KMS-11 (cell line): ENCODE data around the gene ULK1.

Experiments used
- H2AFZ ChIP-seq: fragments of 200-600 bp; sonication (generic); 2 replicates; pipeline ENCODE4 v1.6.1; 2016; ENCODE audit warnings: antibody characterized with exemption, mixed run types, low read depth
- H3K27ac ChIP-seq: fragments of 200-600 bp; sonication (generic); 2 replicates; pipeline ENCODE4 v1.6.1; 2016; ENCODE audit warnings: mild to moderate bottlenecking, mixed run types
- H3K27me3 ChIP-seq: fragments of 200-600 bp; sonication (generic); 2 replicates; pipeline ENCODE4 v1.6.1; 2017; ENCODE audit warnings: mild to moderate bottlenecking, low read depth, mixed run types, moderate library complexity; ENCODE audit not compliant: insufficient read depth
- H3K36me3 ChIP-seq: fragments of 200-600 bp; sonication (generic); 2 replicates; pipeline ENCODE4 v1.6.1; 2017; ENCODE audit warnings: mild to moderate bottlenecking, mixed run types; ENCODE audit not compliant: insufficient read depth
- H3K4me1 ChIP-seq: fragments of 200-600 bp; sonication (generic); 2 replicates; pipeline ENCODE4 v1.6.1; 2016; ENCODE audit warnings: mild to moderate bottlenecking, low read depth, mixed run types; ENCODE audit not compliant: poor library complexity, severe bottlenecking
- H3K4me2 ChIP-seq: fragments of 200-600 bp; sonication (generic); 2 replicates; pipeline ENCODE4 v1.7.0; 2016; ENCODE audit warnings: mild to moderate bottlenecking, mixed run types
- H3K4me3 ChIP-seq: fragments of 200-600 bp; sonication (generic); IDR thresholded peaks from 2 replicates; pipeline ENCODE4 v1.6.1; 2017; ENCODE audit warnings: low read depth, low read length, mixed read lengths; ENCODE audit not compliant: insufficient read depth
- H3K79me2 ChIP-seq: fragments of 200-600 bp; sonication (generic); 2 replicates; pipeline ENCODE4 v1.6.1; 2016; ENCODE audit warnings: low read depth, mixed run types; ENCODE audit not compliant: insufficient read depth
- H3K9ac ChIP-seq: fragments of 200-600 bp; sonication (generic); 2 replicates; pipeline ENCODE4 v1.6.1; 2016; ENCODE audit warnings: mild to moderate bottlenecking, mixed run types
- H4K20me1 ChIP-seq: fragments of 200-600 bp; sonication (generic); 2 replicates; pipeline ENCODE4 v1.6.1; 2016; ENCODE audit warnings: mild to moderate bottlenecking, mixed run types; ENCODE audit not compliant: insufficient read depth
- CTCF ChIP-seq: fragments of 200-600 bp; sonication (generic); conservative IDR thresholded peaks from 2 replicates; pipeline ENCODE4 v1.6.1; 2017; ENCODE audit warnings: low read depth, mild to moderate bottlenecking, antibody characterized with exemption, low read length, moderate library complexity, mixed read lengths

Gene ULK1

GRCh38 chr12:131900397-131900796 lies 6.0 kb downstream of the ULK1 start:
- Histone ChIP-seq H3K4me2 (no peak overlapping the region), H3K9ac (no peak overlapping the region), H3K4me3 (no peak overlapping the region), H3K36me3 (no peaks in the 10 kb centered on the region), H2AFZ (no peak overlapping the region), H4K20me1 (no peaks in the 10 kb centered on the region), H3K79me2 (no peaks in the 10 kb centered on the region), H3K27me3 (no peaks in the 10 kb centered on the region), H3K27ac (no peak overlapping the region), H3K4me1 (peaks cover 7% of the 10 kb centered on the region)
- TF ChIP-seq CTCF, result no peak

- peaks cover 4% of the 10 kb centered on the region for H3K4me1 ChIP-seq
- no peaks in the 10 kb centered on the region for H3K79me2 ChIP-seq
- H3K27ac ChIP-seq, result no peak overlapping the region
- H3K4me3 ChIP-seq, result no peak overlapping the region
- no peak overlapping the region for H2AFZ ChIP-seq
- no peaks in the 10 kb centered on the region for H4K20me1 ChIP-seq
- no peak overlapping the region for H3K4me2 ChIP-seq
- no peaks in the 10 kb centered on the region for H3K36me3 ChIP-seq
- H3K9ac ChIP-seq, result no peak overlapping the region
- H3K27me3 ChIP-seq, result no peaks in the 10 kb centered on the region
- TF ChIP-seq CTCF, result no peak
Observed at GRCh38 chr12:131901431-131902331, 7.3 kb downstream of the ULK1 start.

GRCh38 chr12:131902332-131903241 lies 8.2 kb downstream of the ULK1 start:
- TF ChIP-seq CTCF, result no peak
- Histone ChIP-seq H4K20me1 (no peaks in the 10 kb centered on the region), H3K4me1 (no peaks in the 10 kb centered on the region), H3K4me3 (no peak overlapping the region), H3K27ac (no peak overlapping the region), H3K79me2 (no peaks in the 10 kb centered on the region), H3K9ac (no peak overlapping the region), H3K27me3 (no peaks in the 10 kb centered on the region), H3K36me3 (no peaks in the 10 kb centered on the region), H3K4me2 (no peak overlapping the region), H2AFZ (no peak overlapping the region)

- H3K4me2 ChIP-seq, result no peak overlapping the region
- no peak overlapping the region for H3K4me3 ChIP-seq
- H3K79me2 ChIP-seq, result no peaks in the 10 kb centered on the region
- no peaks in the 10 kb centered on the region for H4K20me1 ChIP-seq
- no peak for TF ChIP-seq CTCF
- no peaks in the 10 kb centered on the region for H3K4me1 ChIP-seq
- H3K27me3 ChIP-seq, result no peaks in the 10 kb centered on the region
- H3K36me3 ChIP-seq, result no peaks in the 10 kb centered on the region
- no peak overlapping the region for H2AFZ ChIP-seq
- no peak overlapping the region for H3K27ac ChIP-seq
- H3K9ac ChIP-seq, result no peak overlapping the region
Observed at GRCh38 chr12:131903270-131904255, 9.1 kb downstream of the ULK1 start.
